Right atrium auricular region (tissue), 2 donors: ENCODE results near the gene CHAC2. TPM values are rescaled to one million over a fixed set of nuclear protein-coding genes. Genes with fewer than 3 reads are reported as not detected.

Experiments used
- DNase-seq: peaks from one replicate; pipeline ENCODE4 v3.0.0-alpha.2; 2019; ENCODE audit warnings: low spot score
- H3K27ac ChIP-seq, 2 donors: fragments of 200-600 bp; sonication (generic); 1 replicate in 1 of 2; 2 replicates in 1 of 2; pipeline ENCODE4 v1.5.1; 2016 to 2019
- H3K27me3 ChIP-seq, 2 donors: fragments of 200-600 bp; sonication (generic); one replicate each; pipeline versions ENCODE4 v1.5.1 to v1.6.0; 2017 to 2019
- H3K36me3 ChIP-seq: fragments of 200-600 bp; sonication (generic); one replicate; pipeline ENCODE4 v1.5.1; 2016
- H3K4me1 ChIP-seq, 2 donors: fragments of 200-600 bp; sonication (generic); one replicate each; pipeline versions ENCODE4 v1.5.1 to v1.6.0; 2017 to 2019
- H3K4me3 ChIP-seq, 2 donors: fragments of 200-600 bp; sonication (generic); 1 replicate in 1 of 2; 2 replicates in 1 of 2; pipeline ENCODE4 v1.5.1; 2017 to 2019; ENCODE audit warnings: mild to moderate bottlenecking in 1 of 2, moderate library complexity in 1 of 2
- H3K9me3 ChIP-seq, 2 donors: fragments of 200-600 bp; sonication (generic); one replicate each; pipeline ENCODE4 v1.5.1; 2019
- CTCF ChIP-seq, 2 donors: fragments of 200-600 bp; sonication (generic); IDR thresholded peaks; one replicate each; pipeline ENCODE4 v1.5.1; 2019; ENCODE audit warnings: antibody characterized with exemption in 2 of 2
- total RNA-seq, 2 donors: library from RNA; depleted of rRNA; stranded (reverse); fragments of >200 nt; gene quantifications; one replicate each; pipeline ENCODE4 v1.1.0, GENCODE V29; 2016

Gene CHAC2
- total RNA-seq, 2 donors from 2014 or later, result 3.3 to 4.3 TPM

- DNase-seq, result no peak
- TF ChIP-seq CTCF (IDR thresholded peaks at IDR 0.05), result no peak
- Histone ChIP-seq H3K27me3 (no peaks in the 10 kb centered on the region), H3K36me3 (no peaks in the 10 kb centered on the region), H3K9me3 (no peaks in the 10 kb centered on the region), H3K4me1 (peaks cover 0 to 5% of the 10 kb centered on the region in 2 donors), H3K4me3 (no peak overlapping the region), H3K27ac (no peak overlapping the region)
Measured at GRCh38 chr2:53780056-53780455, 12.5 kb downstream of the CHAC2 start.

GRCh38 chr2:53782676-53783075, 15.1 kb downstream of the CHAC2 start:
- H3K4me3 ChIP-seq, result no peak overlapping the region
- H3K36me3 ChIP-seq, result no peaks in the 10 kb centered on the region
- no peak overlapping the region for H3K27ac ChIP-seq
- TF ChIP-seq CTCF (IDR thresholded peaks at IDR 0.05), result no peak
- no peak for DNase-seq
- H3K9me3 ChIP-seq, result no peaks in the 10 kb centered on the region
- peaks cover 0 to 20% of the 10 kb centered on the region in 2 donors for H3K4me1 ChIP-seq
- H3K27me3 ChIP-seq, result no peaks in the 10 kb centered on the region

- H3K27ac ChIP-seq, result no peak overlapping the region
- DNase-seq, result no peak
- no peak for TF ChIP-seq CTCF (IDR thresholded peaks at IDR 0.05)
- peaks cover 0 to 35% of the 10 kb centered on the region in 2 donors for H3K4me1 ChIP-seq
- H3K9me3 ChIP-seq, result no peaks in the 10 kb centered on the region
- H3K36me3 ChIP-seq, result no peaks in the 10 kb centered on the region
- H3K27me3 ChIP-seq, result no peaks in the 10 kb centered on the region
- H3K4me3 ChIP-seq, result no peak overlapping the region
Measured at GRCh38 chr2:53784436-53784835, 16.8 kb downstream of the CHAC2 start.

- TF ChIP-seq CTCF (IDR thresholded peaks at IDR 0.05), result no peak
- Histone ChIP-seq H3K4me1 (peaks cover 0 to 35% of the 10 kb centered on the region in 2 donors), H3K27me3 (no peaks in the 10 kb centered on the region), H3K9me3 (no peaks in the 10 kb centered on the region), H3K36me3 (no peaks in the 10 kb centered on the region), H3K4me3 (peak overlapping the region; percentile 84 to 90), H3K27ac (no peak overlapping the region)
- no peak for DNase-seq
Measured at GRCh38 chr2:53785366-53785765, 17.8 kb downstream of the CHAC2 start.

GRCh38 chr2:53786352-53786704, 18.7 kb downstream of the CHAC2 start:
- TF ChIP-seq CTCF (IDR thresholded peaks at IDR 0.05), result no peak
- Histone ChIP-seq H3K4me1 (peaks cover 0 to 35% of the 10 kb centered on the region in 2 donors), H3K27me3 (no peaks in the 10 kb centered on the region), H3K36me3 (no peaks in the 10 kb centered on the region), H3K9me3 (no peaks in the 10 kb centered on the region), H3K27ac (peak overlapping the region; percentile 80 to 81), H3K4me3 (peak overlapping the region; percentile 84 to 90)
- DNase-seq, result peak; percentile 67
